ENCODE data around the gene OSBPL10. TPM values are rescaled to one million over a fixed set of nuclear protein-coding genes. Genes with fewer than 3 reads are reported as not detected.

Gene OSBPL10
- total and polyA plus RNA-seq, 8 donors = 26.6 to 42.6 (median 38.6) TPM

DNA sequence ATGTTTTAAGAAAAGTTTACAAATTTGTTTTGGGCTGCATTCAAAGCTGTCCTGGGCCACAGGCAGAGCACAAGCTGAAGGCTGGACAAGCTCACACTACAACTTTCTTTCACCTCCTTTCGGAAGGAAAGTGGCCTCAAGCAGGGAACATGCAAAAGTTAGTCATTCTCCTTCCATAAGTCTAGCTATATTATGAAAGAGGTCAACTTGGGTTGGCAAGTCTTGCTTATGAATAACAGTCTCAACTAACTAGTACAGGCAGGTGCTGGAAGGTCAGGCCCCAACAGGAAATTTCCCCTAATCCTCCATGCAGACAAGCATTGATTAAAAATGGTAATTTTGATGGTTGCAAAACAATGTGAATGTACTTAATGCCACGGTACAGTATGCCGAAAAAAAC, 69.4 kb downstream of the OSBPL10 start:
- Histone ChIP-seq H3K9me3 (no peaks in the 10 kb centered on the region), H3K4me1 (peaks cover 0 to under 1% of the 10 kb centered on the region in 2 donors), H3K4me3 (no peak overlapping the region), H3K27ac (no peak overlapping the region), H3K36me3 (no peaks in the 10 kb centered on the region), H3K27me3 (no peaks in the 10 kb centered on the region)
- intact Hi-C loops (cut with DNase I) = no loop called here
- ATAC-seq (no peak), DNase-seq (no peak)
- TF ChIP-seq CTCF (IDR thresholded peaks at IDR 0.05) = no peak

- no peak for TF ChIP-seq CTCF (IDR thresholded peaks at IDR 0.05)
- Histone ChIP-seq H3K36me3 (no peaks in the 10 kb centered on the region), H3K4me3 (no peak overlapping the region), H3K9me3 (no peaks in the 10 kb centered on the region), H3K27me3 (no peaks in the 10 kb centered on the region), H3K4me1 (no peaks in the 10 kb centered on the region), H3K27ac (no peak overlapping the region)
- intact Hi-C loops (cut with DNase I) = no loop called here
- no peak for DNase-seq
- no peak for ATAC-seq
Observed at GRCh38 chr3:31911124-31911523, 69.9 kb downstream of the OSBPL10 start.

GRCh38 chr3:31909455-31909854, 71.6 kb downstream of the OSBPL10 start:
- H3K27me3 ChIP-seq = no peaks in the 10 kb centered on the region
- peak overlapping the region in 1 of 2 donors; percentile 16 for H3K27ac ChIP-seq
- H3K4me1 ChIP-seq = no peaks in the 10 kb centered on the region
- TF ChIP-seq CTCF (IDR thresholded peaks at IDR 0.05) = no peak
- intact Hi-C loops (cut with DNase I) = no loop called here
- H3K9me3 ChIP-seq = no peaks in the 10 kb centered on the region
- ATAC-seq = no peak
- H3K4me3 ChIP-seq = no peak overlapping the region
- no peaks in the 10 kb centered on the region for H3K36me3 ChIP-seq
- no peak for DNase-seq

- peak; percentile 73 for ATAC-seq
- Histone ChIP-seq H3K9me3 (no peaks in the 10 kb centered on the region), H3K27ac (no peak overlapping the region), H3K4me3 (no peak overlapping the region), H3K27me3 (no peaks in the 10 kb centered on the region), H3K36me3 (no peaks in the 10 kb centered on the region), H3K4me1 (no peaks in the 10 kb centered on the region)
- no peak for TF ChIP-seq CTCF (IDR thresholded peaks at IDR 0.05)
- intact Hi-C loops (cut with DNase I) = no loop called here
- DNase-seq = no peak
Observed at GRCh38 chr3:31908391-31909097, 72.5 kb downstream of the OSBPL10 start.

- Histone ChIP-seq H3K4me1 (no peaks in the 10 kb centered on the region), H3K4me3 (no peak overlapping the region), H3K9me3 (no peaks in the 10 kb centered on the region), H3K36me3 (no peaks in the 10 kb centered on the region), H3K27me3 (no peaks in the 10 kb centered on the region), H3K27ac (no peak overlapping the region)
- ATAC-seq (no peak), DNase-seq (no peak)
- intact Hi-C loops (cut with DNase I) = no loop called here
- TF ChIP-seq CTCF (IDR thresholded peaks at IDR 0.05) = no peak
Observed at GRCh38 chr3:31906182-31906581, 74.9 kb downstream of the OSBPL10 start.
